SH-SY5Y (cell line): ENCODE results near the gene JAZF1.

ENCODE experiments used
- GATA2 ChIP-seq: IDR thresholded peaks from 2 replicates; pipeline ENCODE4 v1.6.1; 2011; ENCODE audit warnings: mild to moderate bottlenecking, low read depth, low read length
- GATA3 ChIP-seq: IDR thresholded peaks from 2 replicates; pipeline ENCODE4 v1.6.1; 2011; ENCODE audit warnings: low read depth, mild to moderate bottlenecking, low read length, moderate library complexity

- no peak for TF ChIP-seq GATA2
- no peak for TF ChIP-seq GATA3
Observed at GRCh38 chr7:28015169-28015568, 165.4 kb downstream of the JAZF1 start.
